B cell (primary cell): ENCODE data around the gene SPTB.

ENCODE experiments used
- CTCF ChIP-seq: fragments of 200-600 bp; IDR thresholded peaks from one replicate; pipeline ENCODE4 v1.8.0; 2022; ENCODE audit warnings: antibody characterized with exemption, mild to moderate bottlenecking
- EZH2 ChIP-seq: IDR thresholded peaks from 2 replicates; pipeline ENCODE4 v1.6.1; 2012; ENCODE audit warnings: borderline replicate concordance, low read depth, mild to moderate bottlenecking, moderate library complexity, low read length; ENCODE audit not compliant: insufficient read depth, poor library complexity, severe bottlenecking

GRCh38 chr14:64792231-64792630 is 87.5 kb downstream of the SPTB start:
- TF ChIP-seq CTCF (no peak), EZH2 (no peak)
